DMS 273 treated with DMSO at 0.1 percent for 48 hours (cell line): ENCODE data around the gene LSG1.
"Not testable (repeated sequence)": the region's sequence is repeated elsewhere in the genome, so short reads cannot be mapped to it uniquely, and the experiment has no call there.

Experiments used
- DNase-seq: peaks from one replicate; lab custom pipeline; 2025; lab: John Stamatoyannopoulos, UW

Gene LSG1

DNA sequence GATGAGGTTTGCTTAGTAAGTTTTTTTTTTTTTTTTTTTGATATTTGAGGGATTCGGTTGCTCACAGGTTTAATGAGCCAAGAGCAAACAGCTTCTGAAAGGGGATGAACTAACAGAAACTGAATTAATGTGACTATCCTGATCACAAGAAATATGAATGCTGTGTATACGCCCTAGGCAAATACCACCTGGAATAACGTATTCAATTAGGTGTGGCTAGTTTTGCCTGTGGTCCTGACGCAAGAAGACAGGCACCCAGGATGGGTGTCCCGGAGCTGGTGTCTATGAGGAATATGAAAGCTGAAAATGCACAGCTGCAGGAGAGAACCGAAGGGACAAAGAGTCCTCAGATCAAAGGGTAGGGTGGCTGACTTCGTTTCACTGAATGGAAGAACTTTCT, 14.6 kb downstream of the LSG1 start:
- no peak for DNase-seq

GRCh38 chr3:194654443-194654842, 17.5 kb downstream of the LSG1 start:
- DNase-seq = no peak

DNA sequence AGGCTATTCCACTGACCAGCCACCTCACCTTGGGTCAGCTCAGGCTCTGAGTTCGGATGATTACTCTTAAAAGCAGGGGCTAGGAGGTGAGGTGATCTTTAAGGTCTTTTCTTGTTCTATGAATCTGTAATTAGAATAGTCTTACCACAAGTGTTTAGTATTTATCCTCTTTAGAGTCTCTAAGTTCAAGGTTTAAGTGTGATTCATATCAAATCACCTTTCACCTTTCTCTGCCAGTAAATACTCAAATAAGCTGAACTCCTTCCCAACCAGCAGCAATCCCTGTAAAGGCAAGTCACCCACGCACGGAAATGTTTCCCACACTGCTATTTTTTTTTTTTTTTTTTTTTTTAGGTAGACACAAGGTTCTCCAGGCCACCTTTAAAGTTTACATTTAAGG, 24.2 kb downstream of the LSG1 start:
- no peak for DNase-seq

GRCh38 chr3:194642769-194643168, 29.2 kb downstream of the LSG1 start:
- no peak for DNase-seq

GRCh38 chr3:194640829-194641228, 31.2 kb downstream of the LSG1 start:
- DNase-seq = peak; percentile 26

DNA sequence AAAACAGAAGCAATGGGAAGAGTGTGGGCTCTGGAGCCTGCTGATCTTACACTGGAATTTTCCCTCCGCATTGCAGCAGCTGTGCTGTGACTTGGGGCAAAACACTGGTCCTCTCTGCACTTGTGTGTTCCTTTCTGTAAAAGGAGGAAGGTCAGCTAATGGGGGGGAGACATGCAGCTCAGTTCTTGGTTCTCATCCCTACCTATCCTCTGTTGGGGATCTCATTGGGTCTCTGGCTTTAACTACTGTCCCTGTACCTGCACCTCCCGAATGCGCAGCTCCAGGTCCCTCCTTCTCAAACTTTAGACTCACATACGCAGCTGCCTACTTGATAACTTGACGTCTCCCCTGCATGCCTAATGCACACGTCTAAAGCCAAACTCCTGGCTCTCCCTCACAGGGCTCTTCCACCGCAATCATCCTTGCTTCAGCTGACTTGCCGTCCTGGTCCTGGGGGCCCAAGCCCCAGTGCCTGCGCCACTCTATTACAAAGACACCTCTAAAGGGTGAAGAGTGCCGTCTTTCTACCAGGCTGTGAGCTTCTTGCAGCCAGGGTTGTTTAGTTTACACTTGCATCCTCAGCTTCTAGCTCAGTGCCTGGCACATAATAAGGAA, 32.9 kb downstream of the LSG1 start:
- DNase-seq = no peak

GRCh38 chr3:194637541-194638400, 34.2 kb downstream of the LSG1 start:
- DNase-seq = no peak

- no peak for DNase-seq
Observed at GRCh38 chr3:194637066-194637465, 34.9 kb downstream of the LSG1 start.

DNA sequence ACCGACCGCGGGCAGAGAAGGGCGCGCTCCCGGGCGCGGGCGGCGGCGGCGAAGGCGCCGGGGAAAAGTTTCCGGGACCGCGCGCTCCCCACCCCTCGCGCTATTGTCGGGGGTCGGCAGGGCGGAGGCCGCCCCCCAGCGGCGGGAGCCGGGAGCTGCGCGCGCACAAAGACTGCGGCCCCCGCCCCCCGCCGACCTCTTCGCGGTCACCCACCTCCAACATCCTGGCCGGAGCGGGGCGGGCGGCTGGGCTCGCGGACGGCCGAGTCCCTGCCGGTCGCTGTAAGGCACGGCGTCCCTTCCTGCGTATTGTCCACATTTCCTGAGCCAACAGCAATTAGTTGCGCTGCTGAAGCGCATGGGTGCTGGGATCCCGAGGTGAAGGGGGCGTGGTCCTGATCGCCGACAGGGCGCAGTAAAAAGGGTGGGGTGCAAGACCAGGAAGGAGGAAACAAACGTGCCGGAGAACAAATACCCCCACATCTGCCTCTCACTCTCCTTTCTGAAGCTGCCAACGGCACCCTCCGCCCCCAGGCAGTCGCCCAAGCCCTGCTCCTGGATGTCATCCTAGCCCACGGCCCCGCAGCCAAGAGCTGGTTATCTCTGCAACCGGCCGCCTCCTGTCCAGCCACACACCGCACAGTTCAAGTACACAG, 38.5 kb downstream of the LSG1 start, which contains the start of gene TMEM44:
TSS of gene TMEM44 (minus strand) at position 71 of the 656 bp plus-strand sequence. CDS start 204 bp downstream, outside the sequence.
- DNase-seq = peak; percentile 52

DNA sequence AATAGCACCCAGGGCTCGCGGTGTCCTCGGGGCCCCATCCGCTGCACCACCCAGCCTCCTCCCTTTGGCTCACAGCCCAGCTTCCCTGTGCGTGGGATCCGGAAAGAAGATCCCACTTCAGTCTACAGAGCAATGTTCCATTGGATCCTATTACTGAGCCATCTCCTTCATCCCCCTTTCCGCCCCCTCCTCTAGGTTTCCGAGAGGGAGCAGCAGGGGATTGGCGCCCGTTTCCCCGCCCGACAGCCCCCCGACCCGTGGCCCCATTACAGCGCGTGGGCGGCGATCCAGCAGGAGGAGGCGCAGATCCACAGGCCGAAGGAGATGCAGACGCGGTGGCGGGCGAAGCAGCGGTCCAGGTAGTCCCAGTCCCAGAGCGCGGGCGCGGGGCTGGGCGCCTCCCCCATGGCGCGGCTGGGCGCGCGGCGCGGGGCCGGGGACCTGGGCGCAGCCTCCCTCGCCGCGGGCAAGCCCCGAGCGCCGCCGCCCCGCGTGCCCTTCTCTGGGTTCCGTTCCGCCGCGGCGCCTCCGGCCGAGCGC, 39.1 kb downstream of the LSG1 start:
- no peak for DNase-seq

GRCh38 chr3:194632226-194632808, 39.7 kb downstream of the LSG1 start:
- DNase-seq = no peak

- no peak for DNase-seq
Observed at GRCh38 chr3:194631696-194632095, 40.3 kb downstream of the LSG1 start.

- DNase-seq = not testable (repeated sequence)
Observed at GRCh38 chr3:194630681-194631080, 41.3 kb downstream of the LSG1 start.

DNA sequence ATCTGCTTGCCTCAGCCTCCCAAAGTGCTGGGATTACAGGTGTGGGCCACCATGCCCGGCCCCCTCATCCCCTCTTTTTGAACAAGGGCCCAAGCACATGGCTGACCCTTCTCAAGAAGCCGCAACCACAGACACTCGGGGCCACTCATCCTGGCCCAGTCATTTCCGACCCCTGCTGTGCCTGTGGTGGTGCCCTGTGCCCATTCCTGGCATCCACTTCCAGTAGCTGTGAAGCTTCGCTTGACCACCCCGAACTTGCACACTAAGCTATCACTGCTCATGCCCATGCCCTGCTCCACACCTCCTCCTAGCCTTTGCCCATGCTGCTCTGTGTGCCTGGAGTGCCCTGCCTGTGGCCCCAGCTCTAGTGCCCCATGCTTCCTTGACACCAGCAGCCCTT, 47.0 kb downstream of the LSG1 start:
- DNase-seq = no peak

DNA sequence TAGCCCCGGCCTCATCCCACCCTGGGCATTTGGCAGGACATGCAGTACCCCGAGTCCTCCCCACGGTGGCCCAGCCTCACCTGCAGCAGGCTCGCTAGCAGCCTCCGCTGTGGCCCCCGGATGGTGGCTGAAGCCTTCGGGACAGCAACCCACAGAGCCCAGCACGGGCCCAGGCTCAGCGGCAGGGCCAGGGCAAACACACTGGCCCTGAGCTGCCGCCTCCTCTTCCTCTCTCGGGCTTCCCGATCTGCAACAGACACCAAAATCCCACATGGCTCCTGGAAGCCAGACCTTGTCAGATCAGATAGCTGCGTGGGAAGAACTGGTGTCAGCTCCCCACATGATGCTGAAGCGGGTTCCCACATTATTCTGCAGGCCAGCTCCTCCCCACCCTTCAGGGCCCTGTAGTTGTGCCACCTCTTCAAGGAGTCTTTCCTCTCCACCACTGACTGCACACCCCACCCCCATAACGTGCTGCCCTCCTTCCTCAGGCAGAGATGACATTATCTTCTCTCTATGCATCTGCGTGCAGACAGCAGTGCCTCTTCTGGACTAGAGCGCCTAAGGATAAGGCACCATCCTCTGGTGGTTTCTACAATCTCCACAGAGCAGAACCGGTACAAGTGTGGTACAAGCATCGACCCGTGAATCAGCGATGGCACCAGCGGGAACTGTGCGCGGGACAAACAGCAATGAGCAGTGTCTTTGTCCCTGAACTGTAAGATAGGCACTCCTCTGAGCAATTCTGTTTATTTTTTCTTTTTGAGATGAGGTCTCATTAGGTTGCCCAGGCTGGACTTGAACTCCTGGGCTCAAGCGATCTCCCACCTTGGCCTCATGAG, 48.3 kb downstream of the LSG1 start:
- no peak for DNase-seq

DNA sequence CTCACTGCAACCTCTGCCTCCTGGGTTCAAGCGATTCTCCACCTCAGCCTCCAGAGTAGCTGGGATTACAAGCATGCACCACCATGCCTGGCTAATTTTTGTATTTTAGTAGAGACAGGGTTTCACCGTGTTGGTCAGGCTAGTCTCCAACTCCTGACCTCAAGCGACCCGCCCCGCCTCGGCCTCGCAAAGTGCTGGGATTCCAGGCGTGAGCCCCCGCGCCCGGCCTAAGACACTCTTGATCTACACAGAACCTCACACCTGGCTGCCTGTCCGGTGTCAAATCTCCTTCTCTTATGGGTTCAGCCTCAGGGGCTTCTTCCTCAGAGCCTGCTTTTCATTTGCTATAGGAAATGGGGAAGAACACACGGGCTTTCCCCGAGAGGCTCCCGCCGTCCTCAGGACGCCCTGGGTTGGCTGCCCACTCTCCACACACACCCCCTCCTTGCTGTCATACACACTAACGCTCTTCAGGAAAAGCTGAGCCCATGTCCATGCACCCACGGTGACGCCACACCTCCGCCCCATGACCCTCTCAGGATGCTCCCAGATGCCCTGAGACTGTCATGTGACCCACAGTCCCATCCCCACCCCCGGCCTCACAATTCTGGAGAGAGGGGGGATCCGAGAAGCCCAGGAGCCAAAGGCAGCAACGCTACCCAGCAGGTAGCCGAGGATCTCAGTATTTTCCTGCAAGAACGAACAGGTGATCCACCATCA, 49.2 kb downstream of the LSG1 start:
- no peak for DNase-seq

GRCh38 chr3:194621947-194622346, 50.0 kb downstream of the LSG1 start:
- DNase-seq = no peak

DNA sequence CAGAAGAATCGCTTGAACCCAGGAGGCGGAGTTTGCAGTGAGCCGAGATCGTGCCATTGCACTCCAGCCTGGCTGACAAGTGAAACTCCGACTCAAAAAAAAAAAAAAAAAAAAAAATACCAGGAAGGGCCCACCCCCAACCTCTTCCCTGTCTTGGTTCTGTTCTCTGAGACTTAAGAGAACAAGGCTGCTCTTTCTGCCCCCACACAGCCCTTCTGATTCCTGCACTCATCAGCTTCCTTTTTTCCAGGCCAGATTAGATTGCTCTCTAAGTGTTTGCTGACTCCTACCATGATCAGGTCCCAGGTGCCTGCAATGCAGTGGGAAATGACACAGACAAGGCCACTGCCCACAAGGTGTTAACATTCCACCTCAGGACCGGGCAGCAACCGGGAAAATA, 51.8 kb downstream of the LSG1 start:
- no peak for DNase-seq

- no peak for DNase-seq
Observed at GRCh38 chr3:194619741-194620140, 52.2 kb downstream of the LSG1 start.

DNA sequence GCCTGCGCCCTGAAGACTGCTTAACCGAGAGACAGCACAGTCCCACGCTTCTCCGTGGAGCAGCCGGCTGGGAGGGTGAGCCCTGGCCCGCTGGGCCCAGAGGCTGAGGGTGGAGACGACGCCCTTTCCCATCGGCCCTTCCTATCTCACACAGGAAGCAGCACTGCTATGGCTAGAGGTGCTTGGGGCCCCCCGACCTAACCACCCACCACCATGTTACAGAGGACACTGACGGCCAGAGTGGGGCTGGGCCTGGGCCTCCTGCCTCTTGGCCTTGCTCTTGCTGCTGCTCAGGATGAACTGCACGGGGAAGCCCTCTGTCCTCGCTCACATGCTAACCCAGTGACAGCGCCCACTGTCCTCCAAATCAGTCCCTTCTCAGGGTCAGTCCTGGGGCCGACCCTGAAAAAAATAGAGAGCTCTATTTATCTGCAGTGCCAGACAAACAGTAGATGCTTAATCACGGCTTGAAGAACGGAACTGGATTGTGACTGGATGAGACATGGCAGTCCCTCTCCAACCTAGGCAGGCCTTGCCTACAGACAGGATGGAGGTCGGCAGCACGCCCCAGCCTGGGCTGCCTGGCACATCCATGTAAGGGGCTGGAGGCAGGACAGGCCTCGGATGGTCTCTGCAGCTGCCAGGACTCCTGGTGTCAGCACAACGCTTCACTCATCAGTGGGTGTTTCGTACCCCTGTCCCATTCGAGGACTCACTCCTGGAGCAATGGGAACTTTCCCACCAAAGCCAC, 53.0 kb downstream of the LSG1 start:
- DNase-seq = no peak
